HEK293T (cell line): Measurements from ENCODE around the gene PCBP1.

ENCODE experiments used
- ARNT ChIP-seq: fragments of 450-650 bp; IDR thresholded peaks from 2 replicates; pipeline ENCODE4 v1.6.1; 2017; ENCODE audit warnings: mild to moderate bottlenecking
- BHLHE40 ChIP-seq: fragments of 450-650 bp; IDR thresholded peaks from 2 replicates; pipeline ENCODE4 v1.6.1; 2016; ENCODE audit warnings: mild to moderate bottlenecking, moderate library complexity, borderline replicate concordance
- FOXA1 ChIP-seq: fragments of 450-650 bp; IDR thresholded peaks from 2 replicates; pipeline ENCODE4 v1.6.1; 2016; ENCODE audit warnings: mild to moderate bottlenecking
- FOXK2 ChIP-seq: fragments of 450-650 bp; IDR thresholded peaks from 2 replicates; pipeline ENCODE4 v1.6.1; 2016; ENCODE audit warnings: mild to moderate bottlenecking
- FOXM1 ChIP-seq: fragments of 450-650 bp; IDR thresholded peaks from 2 replicates; pipeline ENCODE4 v1.6.1; 2017; ENCODE audit warnings: mild to moderate bottlenecking, borderline replicate concordance
- NFRKB ChIP-seq: fragments of 450-650 bp; IDR thresholded peaks from 2 replicates; pipeline ENCODE4 v1.6.1; 2016; ENCODE audit warnings: mild to moderate bottlenecking, moderate library complexity
- SP1 ChIP-seq: fragments of 450-650 bp; IDR thresholded peaks from 2 replicates; pipeline ENCODE4 v1.6.1; 2017
- SUZ12 ChIP-seq: fragments of 450-650 bp; IDR thresholded peaks from 2 replicates; pipeline ENCODE4 v1.6.1; 2016; ENCODE audit warnings: mild to moderate bottlenecking
- TARDBP ChIP-seq: fragments of 450-650 bp; IDR thresholded peaks from 2 replicates; pipeline ENCODE4 v1.6.1; 2016
- TF ChIP-seq, protein P1 (sequence below): fragments of 450-650 bp; IDR thresholded peaks from 2 replicates; pipeline ENCODE4 v1.6.1; 2016

DNA sequence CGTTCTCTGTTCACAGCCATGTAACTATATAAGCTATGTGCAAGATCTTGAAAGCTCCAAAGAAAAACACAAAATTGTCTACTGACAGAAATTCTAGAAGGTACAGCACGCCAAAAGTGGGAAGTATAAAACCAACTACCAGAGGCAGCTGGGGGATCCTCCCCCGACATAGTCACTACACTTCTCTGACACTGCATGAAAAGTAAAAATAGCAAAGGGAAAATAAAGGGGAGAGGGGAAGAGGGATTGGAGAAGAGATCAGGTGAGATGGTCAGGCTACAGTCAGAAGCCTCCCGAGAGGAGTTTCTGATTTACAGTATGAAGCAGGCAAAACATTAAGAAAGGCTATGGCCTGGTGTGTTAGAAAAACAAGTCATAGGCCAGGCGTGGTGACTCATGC is 39.8 kb upstream of the PCBP1 start:
- TF ChIP-seq FOXA1 (no peak), NFRKB (no peak), BHLHE40 (no peak), ARNT (no peak), SP1 (no peak), SUZ12 (no peak), FOXK2 (no peak), TARDBP (no peak), FOXM1 (no peak)
- TF ChIP-seq, protein P1, sequence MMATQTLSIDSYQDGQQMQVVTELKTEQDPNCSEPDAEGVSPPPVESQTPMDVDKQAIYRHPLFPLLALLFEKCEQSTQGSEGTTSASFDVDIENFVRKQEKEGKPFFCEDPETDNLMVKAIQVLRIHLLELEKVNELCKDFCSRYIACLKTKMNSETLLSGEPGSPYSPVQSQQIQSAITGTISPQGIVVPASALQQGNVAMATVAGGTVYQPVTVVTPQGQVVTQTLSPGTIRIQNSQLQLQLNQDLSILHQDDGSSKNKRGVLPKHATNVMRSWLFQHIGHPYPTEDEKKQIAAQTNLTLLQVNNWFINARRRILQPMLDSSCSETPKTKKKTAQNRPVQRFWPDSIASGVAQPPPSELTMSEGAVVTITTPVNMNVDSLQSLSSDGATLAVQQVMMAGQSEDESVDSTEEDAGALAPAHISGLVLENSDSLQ: no peak
